Measurements from ENCODE around the gene C16orf74.

DNA sequence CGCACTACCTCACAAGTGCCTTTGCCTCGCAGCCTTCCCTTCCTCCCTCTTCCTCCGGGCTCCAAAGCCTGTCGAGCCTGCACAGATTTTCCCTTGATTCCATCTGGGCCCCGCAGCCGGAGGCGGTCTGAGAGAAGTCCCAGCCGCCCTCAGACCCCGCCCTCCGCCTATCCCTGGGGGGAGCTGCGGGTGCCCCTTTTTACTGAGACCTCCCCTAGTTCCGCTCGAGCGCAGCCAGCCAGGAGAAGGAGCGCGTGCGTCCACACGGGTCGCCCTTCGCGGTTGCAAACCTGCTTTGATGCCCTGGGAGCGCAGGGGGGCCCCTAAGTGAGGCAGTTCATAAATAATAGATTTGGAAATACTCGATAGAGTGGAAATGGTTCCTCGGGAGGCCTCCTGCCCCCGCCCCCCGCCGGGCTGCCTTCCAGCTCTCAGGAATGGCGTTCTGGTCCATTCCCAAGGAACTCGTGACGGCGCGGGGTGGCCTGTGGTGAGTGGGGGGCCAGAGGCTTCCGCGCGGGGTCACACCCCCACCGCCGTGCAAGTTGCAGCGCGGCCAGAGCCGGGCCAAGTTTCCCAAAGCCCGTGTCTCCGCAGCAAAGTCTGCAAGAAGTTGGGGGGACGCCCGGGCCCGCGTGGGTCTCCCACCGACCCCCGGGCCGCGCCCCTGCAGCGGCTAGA, 610 bp downstream of the C16orf74 start:
- TF ChIP-seq EZH2 (IDR thresholded peaks at IDR 0.05; ENCODE audit: insufficient read depth, poor library complexity, severe bottlenecking) = no peak
- no peak for TF ChIP-seq EZH2phosphoT487 (IDR thresholded peaks at IDR 0.05; ENCODE audit: insufficient read depth, low read depth)

Measured in GM23248 (cell line).